Upper lobe of left lung (tissue), 4 donors: ENCODE data around the gene AMOTL2.

Experiments used
- CTCF ChIP-seq, 6 experiments: fragments of 450-650 bp in 4 of 6; fragments of 200-600 bp in 2 of 6; sonication (generic) in 2 of 6; IDR thresholded peaks; one replicate each; pipeline ENCODE4 v1.5.1; 2016 to 2019; ENCODE audit warnings: antibody characterized with exemption in 6 of 6
- EP300 ChIP-seq, 4 donors: sonication (generic); formaldehyde crosslinking; IDR thresholded peaks; one replicate each; pipeline ENCODE4 v1.5.1; 2017; ENCODE audit warnings: antibody characterized with exemption in 4 of 4, control low read depth in 2 of 4

GRCh38 chr3:134384963-134385362 lies 10.7 kb upstream of the AMOTL2 start:
- TF ChIP-seq CTCF (IDR thresholded peaks at IDR 0.05) (no peak), EP300 (IDR thresholded peaks at IDR 0.05) (no peak)
